ENCODE data around the gene SRSF7. TPM values are rescaled to one million over a fixed set of nuclear protein-coding genes. Genes with fewer than 3 reads are reported as not detected.
"Not testable (repeated sequence)": the region's sequence is repeated elsewhere in the genome, so short reads cannot be mapped to it uniquely, and the experiment has no call there.

Gene SRSF7
- total RNA-seq, 4 donors from 2014 or later = 80.8 to 121 (median 117) TPM

- Histone ChIP-seq H3K27ac (no peak overlapping the region), H3K36me3 (no peaks in the 10 kb centered on the region), H3K4me3 (replicated peaks in 1 of 3) (no peak overlapping the region), H3K9me3 (no peaks in the 10 kb centered on the region), H3K4me1 (peaks cover 12 to 17% of the 10 kb centered on the region in 2 donors), H3K27me3 (no peaks in the 10 kb centered on the region)
- TF ChIP-seq, protein P1, sequence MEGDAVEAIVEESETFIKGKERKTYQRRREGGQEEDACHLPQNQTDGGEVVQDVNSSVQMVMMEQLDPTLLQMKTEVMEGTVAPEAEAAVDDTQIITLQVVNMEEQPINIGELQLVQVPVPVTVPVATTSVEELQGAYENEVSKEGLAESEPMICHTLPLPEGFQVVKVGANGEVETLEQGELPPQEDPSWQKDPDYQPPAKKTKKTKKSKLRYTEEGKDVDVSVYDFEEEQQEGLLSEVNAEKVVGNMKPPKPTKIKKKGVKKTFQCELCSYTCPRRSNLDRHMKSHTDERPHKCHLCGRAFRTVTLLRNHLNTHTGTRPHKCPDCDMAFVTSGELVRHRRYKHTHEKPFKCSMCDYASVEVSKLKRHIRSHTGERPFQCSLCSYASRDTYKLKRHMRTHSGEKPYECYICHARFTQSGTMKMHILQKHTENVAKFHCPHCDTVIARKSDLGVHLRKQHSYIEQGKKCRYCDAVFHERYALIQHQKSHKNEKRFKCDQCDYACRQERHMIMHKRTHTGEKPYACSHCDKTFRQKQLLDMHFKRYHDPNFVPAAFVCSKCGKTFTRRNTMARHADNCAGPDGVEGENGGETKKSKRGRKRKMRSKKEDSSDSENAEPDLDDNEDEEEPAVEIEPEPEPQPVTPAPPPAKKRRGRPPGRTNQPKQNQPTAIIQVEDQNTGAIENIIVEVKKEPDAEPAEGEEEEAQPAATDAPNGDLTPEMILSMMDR (IDR thresholded peaks at IDR 0.05) = no peak
- no peak for TF ChIP-seq POLR2A (IDR thresholded peaks at IDR 0.05)
- intact Hi-C loops (cut with DNase I) = no loop called here
- WGBS, 2 donors = 88 to 89% methylated on average over 4 of the region's 4 CpGs
- no peak for DNase-seq
These were observed 38.3 kb downstream of the SRSF7 start for GRCh38 chr2:38712871-38713270.

DNA sequence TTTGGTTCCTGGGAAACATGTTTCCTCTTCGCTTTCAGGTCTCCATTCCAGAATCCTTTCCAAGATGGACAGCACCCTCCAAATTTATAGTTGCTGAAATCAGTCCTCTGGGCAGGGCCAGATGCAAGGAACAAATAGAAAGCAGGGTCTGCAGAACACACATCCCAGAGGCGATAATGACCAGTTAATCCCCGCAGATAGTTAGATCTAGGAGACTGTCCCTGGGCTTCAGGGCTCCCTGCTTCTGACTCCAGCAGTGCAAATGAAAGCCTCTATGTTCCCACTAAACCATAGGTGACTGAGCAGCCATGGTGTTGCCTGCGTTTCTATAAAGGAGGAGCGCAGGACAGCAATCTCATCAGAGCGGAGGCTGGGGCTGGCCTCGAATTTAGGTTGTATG, 38.7 kb downstream of the SRSF7 start:
- Histone ChIP-seq H3K4me1 (peaks cover 12 to 17% of the 10 kb centered on the region in 2 donors), H3K36me3 (no peaks in the 10 kb centered on the region), H3K9me3 (no peaks in the 10 kb centered on the region), H3K4me3 (replicated peaks in 1 of 3) (no peak overlapping the region), H3K27ac (no peak overlapping the region), H3K27me3 (no peaks in the 10 kb centered on the region)
- TF ChIP-seq POLR2A (IDR thresholded peaks at IDR 0.05) = no peak
- TF ChIP-seq, protein P1 (IDR thresholded peaks at IDR 0.05) = no peak
- WGBS, 2 donors = 91 to 100% methylated on average over 6 to 7 of the region's 7 CpGs
- intact Hi-C loops (cut with DNase I) = no loop called here
- DNase-seq = no peak

DNA sequence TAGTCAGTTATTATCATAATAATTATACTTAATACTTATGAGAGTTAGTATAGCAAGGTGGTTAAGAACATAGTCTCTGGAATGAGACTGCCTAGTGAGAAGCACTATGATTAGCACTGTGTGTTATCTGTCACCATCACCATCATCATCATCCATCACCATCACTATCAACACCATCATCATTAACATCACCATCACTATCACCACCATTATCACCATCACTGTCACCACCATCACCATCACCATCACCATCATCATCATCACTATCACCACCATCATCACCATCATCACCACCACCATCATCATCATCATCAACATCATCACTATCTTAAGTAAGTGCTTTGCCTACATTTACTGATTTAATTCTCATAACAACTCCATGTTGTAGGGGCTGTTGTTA, 39.6 kb downstream of the SRSF7 start:
- TF ChIP-seq POLR2A (IDR thresholded peaks at IDR 0.05) = no peak
- TF ChIP-seq, protein P1 (IDR thresholded peaks at IDR 0.05) = no peak
- H3K4me1 ChIP-seq = peaks cover 9 to 15% of the 10 kb centered on the region in 2 donors
- intact Hi-C loops (cut with DNase I) = no loop called here
- H3K36me3 ChIP-seq = no peaks in the 10 kb centered on the region
- H3K27me3 ChIP-seq = no peaks in the 10 kb centered on the region
- H3K4me3 ChIP-seq (replicated peaks in 1 of 3) = no peak overlapping the region
- no peak overlapping the region for H3K27ac ChIP-seq
- no peak for DNase-seq
- no peaks in the 10 kb centered on the region for H3K9me3 ChIP-seq

DNA sequence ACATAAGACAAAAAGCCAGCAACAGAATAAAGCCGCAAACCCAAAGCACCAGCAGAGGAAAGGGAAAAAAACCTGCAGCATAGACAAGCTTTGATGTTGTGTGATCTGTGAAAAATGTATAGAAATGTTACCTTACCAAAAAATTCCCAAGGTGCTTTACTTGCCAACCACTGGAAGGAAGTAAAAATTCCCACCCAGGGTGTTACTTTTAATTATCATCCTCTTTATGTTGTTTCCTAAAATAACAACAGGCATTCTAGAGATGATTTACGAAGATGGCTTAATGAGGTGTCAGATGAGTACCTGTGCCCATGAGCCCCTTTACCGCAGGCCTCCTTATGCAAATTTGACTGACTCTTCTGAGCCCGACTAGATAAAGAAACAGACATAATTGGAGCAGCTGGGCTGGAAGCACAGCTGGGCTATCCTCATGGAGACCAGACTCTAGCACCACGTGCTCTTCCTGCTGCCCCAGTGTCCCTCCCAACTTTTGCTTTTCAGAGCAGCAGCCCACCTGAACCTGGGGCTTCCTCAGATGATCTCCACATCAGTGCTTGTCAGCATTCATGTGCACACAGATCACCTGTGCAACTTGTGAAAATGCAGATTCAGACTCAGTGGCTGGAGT, 41.5 kb downstream of the SRSF7 start:
- no peak for TF ChIP-seq POLR2A (IDR thresholded peaks at IDR 0.05)
- WGBS, 2 donors = 77 to 79% methylated on average over 5 of the region's 5 CpGs
- Histone ChIP-seq H3K36me3 (no peaks in the 10 kb centered on the region), H3K9me3 (no peaks in the 10 kb centered on the region), H3K27ac (no peak overlapping the region), H3K4me3 (replicated peaks in 1 of 3) (no peak overlapping the region), H3K27me3 (no peaks in the 10 kb centered on the region), H3K4me1 (peaks cover 0 to 5% of the 10 kb centered on the region in 2 donors)
- intact Hi-C loops (cut with DNase I) = no loop called here
- DNase-seq = no peak

GRCh38 chr2:38708900-38709566, 42.1 kb downstream of the SRSF7 start:
- intact Hi-C loops (cut with DNase I) = no loop called here
- WGBS, 2 donors = 83 to 84% methylated on average over 12 of the region's 12 CpGs
- TF ChIP-seq POLR2A (IDR thresholded peaks at IDR 0.05) = no peak
- TF ChIP-seq, protein P1 (IDR thresholded peaks at IDR 0.05) = no peak

GRCh38 chr2:38708491-38708890, 42.7 kb downstream of the SRSF7 start:
- H3K27ac ChIP-seq; H3K4me3 ChIP-seq (replicated peaks in 1 of 3); DNase-seq; H3K9me3 ChIP-seq; H3K36me3 ChIP-seq; intact Hi-C loops (cut with DNase I); H3K27me3 ChIP-seq; H3K4me1 ChIP-seq: not testable (repeated sequence)
- WGBS, 2 donors = 84 to 91% methylated on average over 9 of the region's 9 CpGs

More at GRCh38 chr2:38708900-38709566, 42.1 kb downstream of the SRSF7 start:
- Histone ChIP-seq H3K4me1 (no peaks in the 10 kb centered on the region), H3K4me3 (replicated peaks in 1 of 3) (no peak overlapping the region), H3K36me3 (no peaks in the 10 kb centered on the region), H3K9me3 (no peaks in the 10 kb centered on the region), H3K27ac (no peak overlapping the region), H3K27me3 (no peaks in the 10 kb centered on the region)
- no peak for DNase-seq
